ENCODE results near the gene SLC26A5. TPM values are rescaled to one million over a fixed set of nuclear protein-coding genes. Genes with fewer than 3 reads are reported as not detected.

Gene SLC26A5
- total RNA-seq, 2 experiments from 2014 or later: not detected

GRCh38 chr7:103480771-103481170 lies 34.8 kb upstream of the SLC26A5 start:
- ChIA-PET CTCF (ENCODE audit: unreplicated experiment) (no interaction called here), POLR2A (interaction anchor here (0.6 kb wide), 1 partner anchor 640 kb away, joined by 3 read pairs; no protein-coding TSS in a partner anchor)
- DNase-seq (ENCODE audit: low spot score): no peak
- H4K20me1 ChIP-seq (ENCODE audit: insufficient read depth, low read length): no peaks in the 10 kb centered on the region
- H3K4me2 ChIP-seq (ENCODE audit: low read length): no peak overlapping the region
- H3K9me2 ChIP-seq (ENCODE audit: insufficient read depth, low read length): no peaks in the 10 kb centered on the region
- TF ChIP-seq EZH2phosphoT487 (IDR thresholded peaks at IDR 0.05; ENCODE audit: borderline replicate concordance, low read depth, low read length): no peak
- TF ChIP-seq, protein P1, sequence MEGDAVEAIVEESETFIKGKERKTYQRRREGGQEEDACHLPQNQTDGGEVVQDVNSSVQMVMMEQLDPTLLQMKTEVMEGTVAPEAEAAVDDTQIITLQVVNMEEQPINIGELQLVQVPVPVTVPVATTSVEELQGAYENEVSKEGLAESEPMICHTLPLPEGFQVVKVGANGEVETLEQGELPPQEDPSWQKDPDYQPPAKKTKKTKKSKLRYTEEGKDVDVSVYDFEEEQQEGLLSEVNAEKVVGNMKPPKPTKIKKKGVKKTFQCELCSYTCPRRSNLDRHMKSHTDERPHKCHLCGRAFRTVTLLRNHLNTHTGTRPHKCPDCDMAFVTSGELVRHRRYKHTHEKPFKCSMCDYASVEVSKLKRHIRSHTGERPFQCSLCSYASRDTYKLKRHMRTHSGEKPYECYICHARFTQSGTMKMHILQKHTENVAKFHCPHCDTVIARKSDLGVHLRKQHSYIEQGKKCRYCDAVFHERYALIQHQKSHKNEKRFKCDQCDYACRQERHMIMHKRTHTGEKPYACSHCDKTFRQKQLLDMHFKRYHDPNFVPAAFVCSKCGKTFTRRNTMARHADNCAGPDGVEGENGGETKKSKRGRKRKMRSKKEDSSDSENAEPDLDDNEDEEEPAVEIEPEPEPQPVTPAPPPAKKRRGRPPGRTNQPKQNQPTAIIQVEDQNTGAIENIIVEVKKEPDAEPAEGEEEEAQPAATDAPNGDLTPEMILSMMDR (conservative IDR thresholded peaks at IDR 0.05; ENCODE audit: low read length): no peak
- H3K36me3 ChIP-seq (ENCODE audit: insufficient read depth, low read length): no peaks in the 10 kb centered on the region
- H3K9me3 ChIP-seq (ENCODE audit: low read length): no peaks in the 10 kb centered on the region
- intact Hi-C loops (cut with micrococcal nuclease; ENCODE audit: unreplicated experiment): no loop called here
- H3K4me1 ChIP-seq (ENCODE audit: insufficient read depth, low read length, poor library complexity, severe bottlenecking): no peaks in the 10 kb centered on the region
- H3K79me2 ChIP-seq (ENCODE audit: insufficient read depth, low read depth, low read length): no peaks in the 10 kb centered on the region
- no peak overlapping the region for H3K27ac ChIP-seq (ENCODE audit: low read depth, low read length, poor library complexity, severe bottlenecking)
- BruUV-seq (replicated peaks): no TSS peak
- H2AFZ ChIP-seq (ENCODE audit: low read length): no peak overlapping the region
- no peak overlapping the region for H3K4me3 ChIP-seq (ENCODE audit: low read depth, low read length, poor library complexity, severe bottlenecking)

DNA sequence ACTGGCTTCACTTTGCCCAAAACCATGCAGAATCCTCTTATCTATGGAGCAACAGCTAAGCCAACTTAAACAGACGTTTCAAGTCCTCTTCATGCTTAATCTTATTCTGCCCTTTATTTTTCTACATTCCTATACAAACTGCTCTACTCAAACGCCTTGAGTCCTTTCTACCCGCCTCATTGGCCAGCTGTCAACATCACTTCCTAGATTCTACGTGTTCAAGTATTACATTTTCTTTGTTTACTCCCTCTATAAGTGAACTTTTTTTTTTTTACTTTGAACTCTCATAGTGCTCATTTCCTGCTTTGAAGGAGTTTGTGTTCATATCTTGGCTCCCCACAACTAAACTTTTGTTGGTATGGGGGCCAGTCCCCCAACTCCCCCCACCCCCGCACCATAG lies 28.9 kb upstream of the SLC26A5 start:
- DNase-seq (ENCODE audit: low spot score): no peak
- TF ChIP-seq EZH2phosphoT487 (IDR thresholded peaks at IDR 0.05; ENCODE audit: borderline replicate concordance, low read depth, low read length): no peak
- TF ChIP-seq, protein P1 (conservative IDR thresholded peaks at IDR 0.05; ENCODE audit: low read length): no peak
- H3K27ac ChIP-seq (ENCODE audit: low read depth, low read length, poor library complexity, severe bottlenecking): no peak overlapping the region
- ChIA-PET POLR2A (no interaction called here), CTCF (ENCODE audit: unreplicated experiment) (no interaction called here)
- BruUV-seq (replicated peaks): no TSS peak
- H3K4me1 ChIP-seq (ENCODE audit: insufficient read depth, low read length, poor library complexity, severe bottlenecking): no peaks in the 10 kb centered on the region
- H4K20me1 ChIP-seq (ENCODE audit: insufficient read depth, low read length): no peaks in the 10 kb centered on the region
- H3K9me2 ChIP-seq (ENCODE audit: insufficient read depth, low read length): no peaks in the 10 kb centered on the region
- no peak overlapping the region for H2AFZ ChIP-seq (ENCODE audit: low read length)
- no peak overlapping the region for H3K4me3 ChIP-seq (ENCODE audit: low read depth, low read length, poor library complexity, severe bottlenecking)
- H3K79me2 ChIP-seq (ENCODE audit: insufficient read depth, low read depth, low read length): no peaks in the 10 kb centered on the region
- intact Hi-C loops (cut with micrococcal nuclease; ENCODE audit: unreplicated experiment): no loop called here
- no peaks in the 10 kb centered on the region for H3K9me3 ChIP-seq (ENCODE audit: low read length)
- no peak overlapping the region for H3K4me2 ChIP-seq (ENCODE audit: low read length)
- no peaks in the 10 kb centered on the region for H3K36me3 ChIP-seq (ENCODE audit: insufficient read depth, low read length)

- CTCF ChIA-PET (ENCODE audit: unreplicated experiment): no interaction called here
- H3K27ac ChIP-seq (ENCODE audit: low read depth, low read length, poor library complexity, severe bottlenecking): no peak overlapping the region
- no peaks in the 10 kb centered on the region for H4K20me1 ChIP-seq (ENCODE audit: insufficient read depth, low read length)
- no peaks in the 10 kb centered on the region for H3K9me3 ChIP-seq (ENCODE audit: low read length)
- no TSS peak for BruUV-seq (replicated peaks)
- no peak for DNase-seq (ENCODE audit: low spot score)
- no peaks in the 10 kb centered on the region for H3K36me3 ChIP-seq (ENCODE audit: insufficient read depth, low read length)
- POLR2A ChIA-PET: interaction anchor here (0.7 kb wide), 1 partner anchor 443 kb away, joined by 4 read pairs; no protein-coding TSS in a partner anchor
- H3K79me2 ChIP-seq (ENCODE audit: insufficient read depth, low read depth, low read length): no peaks in the 10 kb centered on the region
- no peaks in the 10 kb centered on the region for H3K4me1 ChIP-seq (ENCODE audit: insufficient read depth, low read length, poor library complexity, severe bottlenecking)
- TF ChIP-seq, protein P1 (conservative IDR thresholded peaks at IDR 0.05; ENCODE audit: low read length): no peak
- TF ChIP-seq EZH2phosphoT487 (IDR thresholded peaks at IDR 0.05; ENCODE audit: borderline replicate concordance, low read depth, low read length): no peak
- no peak overlapping the region for H2AFZ ChIP-seq (ENCODE audit: low read length)
- no peak overlapping the region for H3K4me3 ChIP-seq (ENCODE audit: low read depth, low read length, poor library complexity, severe bottlenecking)
- H3K9me2 ChIP-seq (ENCODE audit: insufficient read depth, low read length): no peaks in the 10 kb centered on the region
- intact Hi-C loops (cut with micrococcal nuclease; ENCODE audit: unreplicated experiment): no loop called here
- H3K4me2 ChIP-seq (ENCODE audit: low read length): no peak overlapping the region
Observed at GRCh38 chr7:103469095-103469948, 23.3 kb upstream of the SLC26A5 start.

Data from OCI-LY7 (cell line).